AML-193 (cell line): ENCODE results near the gene CAMTA1.

Experiments used
- DNase-seq, 2 experiments: peaks; one replicate each; lab custom pipeline; 2025; lab: John Stamatoyannopoulos, UW

The CAMTA1 gene

DNA sequence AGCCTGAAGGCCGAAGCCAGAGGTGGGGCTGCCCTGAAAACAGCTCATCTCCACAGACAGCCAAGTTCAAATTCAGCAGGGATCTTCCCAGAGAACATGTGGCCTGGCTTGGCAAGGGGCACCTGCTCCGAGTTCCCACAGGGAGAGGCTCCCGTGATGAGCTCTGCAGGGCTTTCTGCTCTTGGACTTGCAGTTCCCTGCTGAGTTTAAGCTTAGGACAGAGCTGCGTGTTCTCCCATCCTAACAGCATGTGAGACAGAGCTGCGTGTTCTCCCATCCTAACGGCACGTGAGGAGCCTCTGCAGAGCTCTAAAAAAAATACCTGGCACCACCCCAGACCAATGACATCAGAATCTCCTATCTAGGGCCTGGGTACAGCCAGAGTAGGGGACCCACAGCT, 872.8 kb downstream of the CAMTA1 start:
- no peak for DNase-seq

GRCh38 chr1:7659514-7659913, 874.3 kb downstream of the CAMTA1 start:
- no peak for DNase-seq

DNA sequence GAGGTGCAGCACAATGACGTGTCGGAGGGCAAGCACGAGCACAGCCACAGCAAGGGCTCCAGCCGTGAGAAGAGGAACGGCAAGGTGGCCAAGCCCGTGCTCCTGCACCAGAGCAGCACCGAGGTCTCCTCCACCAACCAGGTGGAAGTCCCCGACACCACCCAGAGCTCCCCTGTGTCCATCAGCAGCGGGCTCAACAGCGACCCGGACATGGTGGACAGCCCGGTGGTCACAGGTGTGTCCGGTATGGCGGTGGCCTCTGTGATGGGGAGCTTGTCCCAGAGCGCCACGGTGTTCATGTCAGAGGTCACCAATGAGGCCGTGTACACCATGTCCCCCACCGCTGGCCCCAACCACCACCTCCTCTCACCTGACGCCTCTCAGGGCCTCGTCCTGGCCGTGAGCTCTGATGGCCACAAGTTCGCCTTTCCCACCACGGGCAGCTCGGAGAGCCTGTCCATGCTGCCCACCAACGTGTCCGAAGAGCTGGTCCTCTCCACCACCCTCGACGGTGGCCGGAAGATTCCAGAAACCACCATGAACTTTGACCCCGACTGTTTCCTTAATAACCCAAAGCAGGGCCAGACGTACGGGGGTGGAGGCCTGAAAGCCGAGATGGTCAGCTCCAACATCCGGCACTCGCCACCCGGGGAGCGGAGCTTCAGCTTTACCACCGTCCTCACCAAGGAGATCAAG, 878.3 kb downstream of the CAMTA1 start:
- no peak for DNase-seq

DNA sequence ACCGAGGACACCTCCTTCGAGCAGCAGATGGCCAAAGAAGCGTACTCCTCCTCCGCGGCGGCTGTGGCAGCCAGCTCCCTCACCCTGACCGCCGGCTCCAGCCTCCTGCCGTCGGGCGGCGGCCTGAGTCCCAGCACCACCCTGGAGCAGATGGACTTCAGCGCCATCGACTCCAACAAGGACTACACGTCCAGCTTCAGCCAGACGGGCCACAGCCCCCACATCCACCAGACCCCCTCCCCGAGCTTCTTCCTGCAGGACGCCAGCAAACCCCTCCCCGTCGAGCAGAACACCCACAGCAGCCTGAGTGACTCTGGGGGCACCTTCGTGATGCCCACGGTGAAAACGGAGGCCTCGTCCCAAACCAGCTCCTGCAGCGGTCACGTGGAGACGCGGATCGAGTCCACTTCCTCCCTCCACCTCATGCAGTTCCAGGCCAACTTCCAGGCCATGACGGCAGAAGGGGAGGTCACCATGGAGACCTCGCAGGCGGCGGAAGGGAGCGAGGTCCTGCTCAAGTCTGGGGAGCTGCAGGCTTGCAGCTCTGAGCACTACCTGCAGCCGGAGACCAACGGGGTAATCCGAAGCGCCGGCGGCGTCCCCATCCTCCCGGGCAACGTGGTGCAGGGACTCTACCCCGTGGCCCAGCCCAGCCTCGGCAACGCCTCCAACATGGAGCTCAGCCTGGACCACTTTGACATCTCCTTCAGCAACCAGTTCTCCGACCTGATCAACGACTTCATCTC, 879.1 kb downstream of the CAMTA1 start:
- DNase-seq: no peak

DNA sequence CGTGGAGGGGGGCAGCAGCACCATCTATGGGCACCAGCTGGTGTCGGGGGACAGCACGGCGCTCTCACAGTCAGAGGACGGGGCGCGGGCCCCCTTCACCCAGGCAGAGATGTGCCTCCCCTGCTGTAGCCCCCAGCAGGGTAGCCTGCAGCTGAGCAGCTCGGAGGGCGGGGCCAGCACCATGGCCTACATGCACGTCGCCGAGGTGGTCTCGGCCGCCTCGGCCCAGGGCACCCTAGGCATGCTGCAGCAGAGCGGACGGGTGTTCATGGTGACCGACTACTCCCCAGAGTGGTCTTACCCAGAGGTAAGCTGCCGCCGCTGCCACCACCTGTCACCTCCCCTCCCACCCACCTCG, 879.6 kb downstream of the CAMTA1 start:
- no peak for DNase-seq

DNA sequence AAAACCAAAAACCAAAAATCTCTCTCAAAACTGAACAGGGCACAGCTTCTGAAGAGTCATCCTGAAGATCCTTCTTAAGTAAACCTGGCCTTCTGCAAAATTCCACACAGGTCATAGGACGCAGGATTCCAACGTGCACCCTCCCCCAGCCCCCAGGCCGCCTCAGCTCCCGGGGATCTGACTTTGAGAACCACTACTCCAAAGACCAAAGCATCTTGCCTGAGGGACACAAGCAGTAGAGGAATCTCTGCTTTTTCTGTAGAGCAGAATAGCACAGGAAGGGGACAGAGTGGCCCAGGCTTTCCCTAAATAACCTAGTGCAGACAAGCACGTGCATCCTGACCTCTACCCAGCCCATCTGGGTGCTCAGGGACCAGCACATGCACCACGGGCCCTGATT, 881.0 kb downstream of the CAMTA1 start:
- no peak for DNase-seq

DNA sequence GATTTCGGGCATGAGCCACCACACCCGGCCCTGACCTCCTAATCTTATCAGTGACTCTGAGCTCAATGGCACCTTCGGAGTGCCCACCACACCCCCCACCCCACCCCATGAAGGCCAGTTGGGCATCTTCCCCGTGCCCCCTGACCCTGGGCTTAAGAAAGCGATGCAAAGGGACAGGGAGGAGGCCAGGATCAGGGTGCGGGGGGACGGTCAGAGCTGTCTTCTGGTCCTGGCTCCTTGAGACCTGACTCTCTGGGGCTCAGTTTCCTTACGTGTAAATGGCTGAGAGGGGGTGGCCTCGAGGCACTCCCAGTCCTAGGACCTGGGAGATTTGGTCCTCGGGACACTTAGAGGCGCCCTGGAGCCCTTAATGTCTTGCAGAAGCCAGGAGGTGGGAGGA, 881.9 kb downstream of the CAMTA1 start:
- no peak for DNase-seq

- DNase-seq: peak; percentile 62 to 68
These were observed 882.5 kb downstream of the CAMTA1 start for GRCh38 chr1:7667625-7668218.

DNA sequence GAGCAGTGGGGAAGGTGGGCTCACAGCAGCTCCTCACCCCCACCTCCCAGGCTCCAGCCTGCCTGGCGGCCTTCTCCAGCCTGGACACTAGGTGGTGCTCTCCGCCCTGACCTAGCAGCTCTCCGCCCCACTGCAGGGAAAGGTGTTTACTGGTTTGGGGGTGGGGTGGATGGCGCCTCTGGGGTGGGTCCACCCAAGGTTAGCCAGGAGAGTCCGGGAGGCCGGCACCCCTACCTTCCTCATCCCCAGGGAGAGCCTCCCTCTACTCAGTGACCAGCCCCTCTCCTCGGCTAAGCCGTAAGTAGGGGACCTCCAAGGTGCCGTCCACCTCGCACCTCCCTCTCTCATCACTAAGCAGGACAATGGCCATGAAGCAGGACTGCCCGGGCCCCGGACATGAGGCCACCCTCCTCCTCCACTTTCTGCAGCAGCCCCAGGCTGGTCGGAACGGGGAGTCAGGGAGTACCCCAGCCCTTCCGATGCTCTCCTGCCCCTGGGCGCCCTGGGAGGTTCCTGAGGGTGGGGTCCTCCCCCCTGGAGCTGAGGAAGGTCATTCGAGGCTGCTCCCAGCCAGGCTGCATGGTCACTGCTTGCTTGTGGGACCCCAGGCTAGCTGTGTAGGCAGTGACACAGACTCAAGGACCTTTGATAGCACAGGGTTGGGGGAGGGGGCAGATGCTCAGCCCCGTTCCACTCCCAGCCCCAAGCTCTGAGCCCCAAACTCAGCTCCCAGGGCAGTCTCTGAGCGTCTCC, 884.5 kb downstream of the CAMTA1 start:
- peak in 1 of 2 experiments; percentile 20 for DNase-seq

DNA sequence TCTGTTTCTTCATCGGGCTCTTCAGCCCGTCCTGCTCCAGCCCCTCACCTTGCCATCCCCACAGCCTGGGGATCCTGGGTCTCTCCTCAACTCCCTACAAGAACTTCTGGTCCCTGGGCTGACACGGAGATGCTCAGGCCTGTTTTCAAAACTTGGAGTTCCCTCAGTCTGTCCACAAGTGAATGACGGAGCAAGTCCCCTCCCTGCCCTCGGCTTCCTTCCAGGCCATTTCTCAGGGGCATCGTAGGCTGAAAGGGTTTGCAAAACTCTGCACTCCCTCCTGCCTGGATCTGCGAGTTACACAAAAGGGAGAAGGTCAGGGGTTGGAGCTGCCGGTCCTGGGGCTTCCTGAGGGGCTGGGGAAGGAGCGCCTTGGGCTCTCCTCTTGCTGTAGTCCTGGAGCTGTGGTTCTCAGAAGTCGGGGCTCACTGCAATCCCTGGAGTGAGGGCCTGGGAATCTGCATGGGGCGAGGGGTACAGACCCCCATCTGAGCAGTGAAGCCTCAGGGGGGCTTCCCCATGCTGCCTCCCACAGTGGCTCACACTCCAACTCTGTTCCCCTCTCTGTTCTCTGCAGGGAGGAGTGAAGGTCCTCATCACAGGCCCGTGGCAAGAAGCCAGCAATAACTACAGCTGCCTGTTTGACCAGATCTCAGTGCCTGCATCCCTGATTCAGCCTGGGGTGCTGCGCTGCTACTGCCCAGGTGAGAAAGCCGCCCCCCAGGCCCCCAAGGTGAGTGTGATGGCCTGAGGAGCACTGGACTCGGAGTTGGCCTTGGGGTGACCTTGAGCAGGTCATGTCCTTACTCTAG, 885.3 kb downstream of the CAMTA1 start:
- no peak for DNase-seq

GRCh38 chr1:7671146-7671465, 885.9 kb downstream of the CAMTA1 start:
- no peak for DNase-seq

DNA sequence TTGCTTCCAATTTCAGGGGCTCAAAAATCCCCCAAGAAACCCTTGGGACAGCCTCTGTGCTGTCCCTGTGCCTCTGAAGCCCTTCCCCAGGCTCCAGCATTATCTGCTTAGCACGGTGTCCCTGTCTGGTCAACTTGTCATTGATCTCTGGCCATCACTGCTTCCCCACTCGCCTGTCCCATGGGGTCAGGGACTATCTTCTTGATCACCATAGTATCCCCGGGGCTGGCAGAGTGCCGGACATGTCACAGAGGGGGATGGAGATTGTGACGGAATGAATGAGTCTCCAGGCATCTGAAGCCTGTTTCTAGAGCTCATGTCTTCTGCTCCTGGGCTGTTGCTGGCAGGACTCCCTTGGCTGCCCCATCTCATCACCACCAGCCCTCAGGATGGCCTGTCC, 886.4 kb downstream of the CAMTA1 start:
- no peak for DNase-seq

DNA sequence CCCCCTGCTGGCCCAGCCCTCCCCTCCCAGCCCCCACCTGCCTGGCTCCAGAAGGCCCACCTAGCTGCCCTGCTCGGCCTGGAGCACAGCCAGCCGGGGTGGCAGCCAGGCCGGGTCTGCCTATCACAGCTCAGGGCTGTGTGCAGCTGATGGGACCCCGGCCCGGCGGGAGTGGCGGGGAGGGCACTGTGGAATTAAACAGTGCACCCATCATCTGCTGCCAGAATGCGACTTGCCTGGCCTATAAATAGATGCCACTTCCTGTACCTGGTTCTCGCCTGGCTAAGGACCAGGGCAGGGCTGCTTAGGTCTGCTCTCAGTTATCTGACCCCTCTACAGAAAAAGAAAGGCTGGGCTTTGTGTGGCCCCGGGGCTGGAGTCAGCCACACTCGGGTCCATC, 887.6 kb downstream of the CAMTA1 start:
- DNase-seq: no peak

GRCh38 chr1:7674972-7675371, 889.7 kb downstream of the CAMTA1 start:
- DNase-seq: no peak

GRCh38 chr1:7675431-7676273, 890.4 kb downstream of the CAMTA1 start:
- no peak for DNase-seq

GRCh38 chr1:7676274-7676945, 891.2 kb downstream of the CAMTA1 start:
- DNase-seq: no peak

- DNase-seq: no peak
These were observed 891.9 kb downstream of the CAMTA1 start for GRCh38 chr1:7677111-7677510.

DNA sequence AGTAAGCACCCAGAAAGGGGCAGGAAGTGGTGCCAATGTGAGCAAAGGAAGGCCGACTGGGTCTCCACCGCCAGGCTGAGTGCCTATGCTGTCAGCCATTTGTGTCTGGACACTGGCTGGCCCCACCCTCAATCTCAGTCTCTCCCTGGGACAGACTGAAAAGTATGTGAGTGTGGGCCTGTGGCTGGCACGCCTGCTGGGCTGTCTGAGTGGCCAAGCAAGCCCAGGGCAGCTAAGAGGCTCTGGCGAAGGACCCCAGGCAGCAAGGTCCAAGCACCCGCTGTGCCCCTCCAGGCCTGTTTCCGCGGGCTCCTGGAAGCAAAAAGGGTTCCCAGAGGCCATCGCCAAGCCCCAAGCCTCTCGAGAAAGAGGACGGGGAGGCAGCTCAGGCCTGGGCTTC, 892.6 kb downstream of the CAMTA1 start:
- DNase-seq: no peak

DNA sequence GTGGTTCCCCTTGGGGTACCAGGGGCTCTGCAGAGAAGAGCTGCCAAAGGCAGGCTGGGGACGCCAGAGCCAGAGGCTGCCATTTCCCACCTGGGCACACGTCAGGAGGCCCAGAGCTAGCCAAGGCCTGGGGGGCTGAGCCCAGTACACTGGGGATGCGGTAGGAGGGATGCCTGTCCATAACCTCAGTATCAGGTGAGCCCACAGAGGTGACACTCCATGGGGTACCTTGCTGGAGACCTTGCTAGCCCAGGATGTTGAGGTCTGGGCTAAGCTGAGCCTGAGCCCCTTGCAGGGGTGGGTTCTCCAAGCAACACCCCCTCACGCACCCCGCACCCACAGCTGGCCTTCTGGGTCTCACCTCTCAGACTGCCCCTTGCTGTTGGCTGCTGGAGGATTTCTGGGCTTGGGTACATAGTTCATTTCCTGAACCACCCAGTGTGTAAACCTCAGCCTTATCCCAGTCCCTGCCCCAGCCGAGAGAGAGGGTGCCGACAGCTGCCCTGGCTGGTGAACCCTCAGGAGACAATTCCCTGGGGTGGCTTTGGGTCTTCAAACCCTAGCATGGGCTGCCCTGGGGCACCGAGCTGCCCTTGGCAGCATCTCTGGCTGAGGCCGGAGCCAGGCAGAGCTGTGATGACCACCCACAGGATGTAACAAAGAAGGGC, 893.4 kb downstream of the CAMTA1 start:
- DNase-seq: no peak
